Astrocyte (in vitro differentiated cells and primary cell): Measurements from ENCODE around the gene CYLD. TPM values are rescaled to one million over a fixed set of nuclear protein-coding genes. Genes with fewer than 3 reads are reported as not detected.

Source experiments
- DNase-seq: peaks from one replicate; pipeline ENCODE4 v3.0.0-alpha.2; 2010; ENCODE audit warnings: low read depth
- FAIRE-seq: peaks from 2 replicates; lab custom pipeline; 2011; peaks lifted over from hg19 to GRCh38; lab: Jason Lieb, UNC
- H2AFZ ChIP-seq: 2 replicates; pipeline ENCODE4 v1.6.0; 2012; ENCODE audit warnings: low read depth, low read length, inconsistent platforms
- H3K27ac ChIP-seq: 2 replicates; pipeline ENCODE4 v1.5.1; 2011; ENCODE audit warnings: low read depth, low read length, inconsistent platforms
- H3K27me3 ChIP-seq: 2 replicates; pipeline ENCODE4 v1.6.0; 2011; ENCODE audit warnings: low read length, inconsistent platforms; ENCODE audit not compliant: insufficient read depth
- H3K36me3 ChIP-seq: 2 replicates; pipeline ENCODE4 v1.5.1; 2011; ENCODE audit warnings: low read length, inconsistent platforms; ENCODE audit not compliant: insufficient read depth
- H3K4me1 ChIP-seq: 2 replicates; pipeline ENCODE4 v1.5.1; 2011; ENCODE audit warnings: low read length, inconsistent platforms; ENCODE audit not compliant: insufficient read depth
- H3K4me2 ChIP-seq: 2 replicates; pipeline ENCODE4 v1.6.0; 2012; ENCODE audit warnings: low read length, inconsistent platforms
- H3K4me3 ChIP-seq: 2 replicates; pipeline ENCODE4 v1.5.1; 2011; ENCODE audit warnings: low read depth, mild to moderate bottlenecking, low read length, inconsistent platforms; ENCODE audit not compliant: insufficient read depth
- H3K79me2 ChIP-seq: 2 replicates; pipeline ENCODE4 v1.6.0; 2012; ENCODE audit warnings: mild to moderate bottlenecking, low read length, inconsistent platforms; ENCODE audit not compliant: insufficient read depth
- H3K9ac ChIP-seq: 2 replicates; pipeline ENCODE4 v1.6.0; 2012; ENCODE audit warnings: mild to moderate bottlenecking, low read length, inconsistent platforms
- H3K9me3 ChIP-seq: 2 replicates; pipeline ENCODE4 v1.5.1; 2012; ENCODE audit warnings: low read depth, mild to moderate bottlenecking, low read length, inconsistent platforms; ENCODE audit not compliant: insufficient read depth
- H4K20me1 ChIP-seq: 2 replicates; pipeline ENCODE4 v1.6.0; 2012; ENCODE audit warnings: low read length, inconsistent platforms; ENCODE audit not compliant: insufficient read depth
- H3K27ac Mint-ChIP-seq: one replicate; pipeline ENCODE4 v1.8.0; 2021; ENCODE audit warnings: mild to moderate bottlenecking, mixed read lengths; ENCODE audit not compliant: unreplicated experiment
- H3K27me3 Mint-ChIP-seq: one replicate; pipeline ENCODE4 v1.8.0; 2021; ENCODE audit warnings: low read depth, mixed read lengths; ENCODE audit not compliant: unreplicated experiment
- H3K36me3 Mint-ChIP-seq: one replicate; pipeline ENCODE4 v1.8.0; 2021; ENCODE audit warnings: low read depth, mixed read lengths; ENCODE audit not compliant: unreplicated experiment
- H3K4me1 Mint-ChIP-seq: one replicate; pipeline ENCODE4 v1.8.0; 2021; ENCODE audit warnings: low read depth, mixed read lengths; ENCODE audit not compliant: unreplicated experiment
- H3K4me3 Mint-ChIP-seq: one replicate; pipeline ENCODE4 v1.8.0; 2021; ENCODE audit warnings: mild to moderate bottlenecking, moderate library complexity, mixed read lengths; ENCODE audit not compliant: unreplicated experiment
- H3K9me3 Mint-ChIP-seq: one replicate; pipeline ENCODE4 v1.8.0; 2021; ENCODE audit warnings: mild to moderate bottlenecking, mixed read lengths; ENCODE audit not compliant: unreplicated experiment
- CTCF ChIP-seq: IDR thresholded peaks from 2 replicates; pipeline ENCODE4 v1.5.1; 2011; ENCODE audit warnings: low read depth, mild to moderate bottlenecking, inconsistent platforms, low read length, moderate library complexity; ENCODE audit not compliant: insufficient read depth
- EZH2 ChIP-seq: IDR thresholded peaks from 2 replicates; pipeline ENCODE4 v1.6.1; 2012; ENCODE audit warnings: mild to moderate bottlenecking, low read length, inconsistent platforms; ENCODE audit not compliant: insufficient read depth
- total RNA-seq: library from RNA; stranded (reverse); gene quantifications from 2 replicates; pipeline ENCODE4 v1.2.1, GENCODE V29; 2021

The CYLD gene
- total RNA-seq, 1 donor from 2014 or later = 34.2 TPM

- Mint-ChIP-seq H3K36me3 (no peaks in the 10 kb centered on the region), H3K27ac (no peak overlapping the region), H3K4me1 (peaks cover 9% of the 10 kb centered on the region), H3K4me3 (no peak overlapping the region), H3K27me3 (peaks cover 17% of the 10 kb centered on the region), H3K9me3 (peaks cover 21% of the 10 kb centered on the region)
- Histone ChIP-seq H3K27me3 (no peaks in the 10 kb centered on the region), H3K4me2 (no peak overlapping the region), H4K20me1 (no peaks in the 10 kb centered on the region), H3K9ac (no peak overlapping the region), H3K4me3 (no peak overlapping the region), H3K9me3 (peaks cover 7% of the 10 kb centered on the region), H3K4me1 (no peaks in the 10 kb centered on the region), H3K79me2 (no peaks in the 10 kb centered on the region), H3K27ac (no peak overlapping the region), H2AFZ (no peak overlapping the region), H3K36me3 (no peaks in the 10 kb centered on the region)
- no peak for DNase-seq
- TF ChIP-seq EZH2 = no peak
- TF ChIP-seq CTCF = no peak
- no peak for FAIRE-seq
Observed at GRCh38 chr16:50702725-50703124, 39.2 kb upstream of the CYLD start.

GRCh38 chr16:50704245-50704644 is 37.6 kb upstream of the CYLD start:
- Histone ChIP-seq H3K27ac (no peak overlapping the region), H3K4me2 (no peak overlapping the region), H4K20me1 (no peaks in the 10 kb centered on the region), H3K9ac (no peak overlapping the region), H3K4me3 (no peak overlapping the region), H3K36me3 (no peaks in the 10 kb centered on the region), H3K79me2 (no peaks in the 10 kb centered on the region), H3K9me3 (peaks cover 7% of the 10 kb centered on the region), H3K4me1 (no peaks in the 10 kb centered on the region), H3K27me3 (no peaks in the 10 kb centered on the region), H2AFZ (no peak overlapping the region)
- Mint-ChIP-seq H3K4me3 (no peak overlapping the region), H3K4me1 (peaks cover 6% of the 10 kb centered on the region), H3K27ac (no peak overlapping the region), H3K36me3 (no peaks in the 10 kb centered on the region), H3K27me3 (peaks cover 22% of the 10 kb centered on the region), H3K9me3 (peaks cover 21% of the 10 kb centered on the region)
- TF ChIP-seq CTCF (no peak), EZH2 (no peak)
- DNase-seq = no peak
- no peak for FAIRE-seq

- Histone ChIP-seq H3K4me2 (no peak overlapping the region), H3K9me3 (peaks cover 7% of the 10 kb centered on the region), H3K4me3 (no peak overlapping the region), H3K4me1 (no peaks in the 10 kb centered on the region), H3K9ac (no peak overlapping the region), H3K36me3 (no peaks in the 10 kb centered on the region), H4K20me1 (no peaks in the 10 kb centered on the region), H3K27me3 (no peaks in the 10 kb centered on the region), H3K27ac (no peak overlapping the region), H3K79me2 (no peaks in the 10 kb centered on the region), H2AFZ (no peak overlapping the region)
- peaks cover 6% of the 10 kb centered on the region for H3K4me1 Mint-ChIP-seq
- no peak overlapping the region for H3K27ac Mint-ChIP-seq
- TF ChIP-seq CTCF (no peak), EZH2 (no peak)
- peaks cover 23% of the 10 kb centered on the region for H3K27me3 Mint-ChIP-seq
- DNase-seq (no peak), FAIRE-seq (no peak)
- H3K4me3 Mint-ChIP-seq = no peak overlapping the region
- peaks cover 21% of the 10 kb centered on the region for H3K9me3 Mint-ChIP-seq
- no peaks in the 10 kb centered on the region for H3K36me3 Mint-ChIP-seq
Observed at GRCh38 chr16:50705436-50706110, 36.3 kb upstream of the CYLD start.
